ENCODE results near the gene TCHH. TPM values are rescaled to one million over a fixed set of nuclear protein-coding genes. Genes with fewer than 3 reads are reported as not detected.

TCHH gene
- total RNA-seq, 3 donors from 2014 or later (not counting 1 experiment from before 2014, with no cell fraction given): not detected

GRCh38 chr1:152078831-152079441 is 36.3 kb downstream of the TCHH start:
- Mint-ChIP-seq H3K36me3 (no peaks in the 10 kb centered on the region), H3K27me3 (ENCODE audit: low read depth in 2 of 2) (peaks cover 12 to 25% of the 10 kb centered on the region in 2 donors), H3K27ac (no peak overlapping the region), H3K9me3 (no peaks in the 10 kb centered on the region), H3K4me1 (no peaks in the 10 kb centered on the region), H3K4me3 (no peak overlapping the region)
- Histone ChIP-seq H3K36me3 (ENCODE audit: control insufficient read depth, insufficient read depth, low read length) (no peaks in the 10 kb centered on the region), H3K27me3 (ENCODE audit: control insufficient read depth, insufficient read depth, low read length) (peaks cover 5% of the 10 kb centered on the region), H3K4me3 (ENCODE audit: low read length) (no peak overlapping the region), H3K27ac (ENCODE audit: low read length) (no peak overlapping the region), H3K9me3 (ENCODE audit: control insufficient read depth, insufficient read depth, low read length) (no peaks in the 10 kb centered on the region), H3K4me1 (ENCODE audit: control insufficient read depth, insufficient read depth, low read length) (no peaks in the 10 kb centered on the region)
- TF ChIP-seq CTCF (IDR thresholded peaks at IDR 0.05): no peak
- intact Hi-C loops (cut with micrococcal nuclease): no loop called here
- ATAC-seq (no peak), DNase-seq (no peak)
- WGBS (ENCODE audit: insufficient coverage): 86% methylated on average over 24 of the region's 24 CpGs

- Mint-ChIP-seq H3K27ac (no peak overlapping the region), H3K4me3 (no peak overlapping the region), H3K36me3 (no peaks in the 10 kb centered on the region), H3K9me3 (no peaks in the 10 kb centered on the region), H3K27me3 (ENCODE audit: low read depth in 2 of 2) (peaks cover 17 to 67% of the 10 kb centered on the region in 2 donors), H3K4me1 (no peaks in the 10 kb centered on the region)
- Histone ChIP-seq H3K27me3 (ENCODE audit: control insufficient read depth, insufficient read depth, low read length) (peaks cover 6% of the 10 kb centered on the region), H3K4me3 (ENCODE audit: low read length) (no peak overlapping the region), H3K27ac (ENCODE audit: low read length) (no peak overlapping the region), H3K9me3 (ENCODE audit: control insufficient read depth, insufficient read depth, low read length) (no peaks in the 10 kb centered on the region), H3K36me3 (ENCODE audit: control insufficient read depth, insufficient read depth, low read length) (no peaks in the 10 kb centered on the region), H3K4me1 (ENCODE audit: control insufficient read depth, insufficient read depth, low read length) (no peaks in the 10 kb centered on the region)
- 80% methylated on average over 3 of the region's 3 CpGs for WGBS (ENCODE audit: insufficient coverage)
- no peak for DNase-seq
- ATAC-seq: no peak
- TF ChIP-seq CTCF (IDR thresholded peaks at IDR 0.05): no peak
- intact Hi-C loops (cut with micrococcal nuclease): no loop called here
These were observed 42.9 kb downstream of the TCHH start for GRCh38 chr1:152072311-152072710.

- Mint-ChIP-seq H3K9me3 (no peaks in the 10 kb centered on the region), H3K4me3 (no peak overlapping the region), H3K27ac (no peak overlapping the region), H3K27me3 (ENCODE audit: low read depth in 2 of 2) (peaks cover 22 to 68% of the 10 kb centered on the region in 2 donors), H3K36me3 (no peaks in the 10 kb centered on the region), H3K4me1 (no peaks in the 10 kb centered on the region)
- intact Hi-C loops (cut with micrococcal nuclease): no loop called here
- H3K36me3 ChIP-seq (ENCODE audit: control insufficient read depth, insufficient read depth, low read length): no peaks in the 10 kb centered on the region
- WGBS (ENCODE audit: insufficient coverage): 77% methylated on average over 3 of the region's 3 CpGs
- no peaks in the 10 kb centered on the region for H3K4me1 ChIP-seq (ENCODE audit: control insufficient read depth, insufficient read depth, low read length)
- H3K4me3 ChIP-seq (ENCODE audit: low read length): no peak overlapping the region
- ATAC-seq: no peak
- no peak for TF ChIP-seq CTCF (IDR thresholded peaks at IDR 0.05)
- no peak overlapping the region for H3K27ac ChIP-seq (ENCODE audit: low read length)
- no peaks in the 10 kb centered on the region for H3K9me3 ChIP-seq (ENCODE audit: control insufficient read depth, insufficient read depth, low read length)
- H3K27me3 ChIP-seq (ENCODE audit: control insufficient read depth, insufficient read depth, low read length): peaks cover 5% of the 10 kb centered on the region
- DNase-seq: no peak
These were observed 44.1 kb downstream of the TCHH start for GRCh38 chr1:152071123-152071522.

- H3K9me3 ChIP-seq (ENCODE audit: control insufficient read depth, insufficient read depth, low read length): no peaks in the 10 kb centered on the region
- H3K27me3 Mint-ChIP-seq (ENCODE audit: low read depth in 2 of 2): peaks cover 33 to 59% of the 10 kb centered on the region in 2 donors
- H3K27ac ChIP-seq (ENCODE audit: low read length): no peak overlapping the region
- no peak for ATAC-seq
- no peaks in the 10 kb centered on the region for H3K36me3 ChIP-seq (ENCODE audit: control insufficient read depth, insufficient read depth, low read length)
- no peaks in the 10 kb centered on the region for H3K4me1 ChIP-seq (ENCODE audit: control insufficient read depth, insufficient read depth, low read length)
- intact Hi-C loops (cut with micrococcal nuclease): no loop called here
- no peaks in the 10 kb centered on the region for H3K4me1 Mint-ChIP-seq
- no peaks in the 10 kb centered on the region for H3K9me3 Mint-ChIP-seq
- no peak for TF ChIP-seq CTCF (IDR thresholded peaks at IDR 0.05)
- DNase-seq: no peak
- H3K36me3 Mint-ChIP-seq: no peaks in the 10 kb centered on the region
- no peak overlapping the region for H3K4me3 ChIP-seq (ENCODE audit: low read length)
- H3K4me3 Mint-ChIP-seq: no peak overlapping the region
- WGBS (ENCODE audit: insufficient coverage): 88% methylated on average over 1 of the region's 1 CpG
- H3K27me3 ChIP-seq (ENCODE audit: control insufficient read depth, insufficient read depth, low read length): peaks cover 13% of the 10 kb centered on the region
- H3K27ac Mint-ChIP-seq: no peak overlapping the region
These were observed 47.3 kb downstream of the TCHH start for GRCh38 chr1:152067929-152068328.

Data from natural killer cell (primary cell).